LNCaP clone FGC (cell line): Measurements from ENCODE around the gene ZBTB48.

Experiments used
- DNase-seq: peaks from one replicate; pipeline ENCODE4 v3.0.0-alpha.2; 2011; ENCODE audit warnings: low read depth
- H3K4me3 ChIP-seq: 2 replicates; pipeline ENCODE4 v1.5.1; 2011; ENCODE audit warnings: mild to moderate bottlenecking, low read depth, low read length, control low read depth
- CTCF ChIP-seq: IDR thresholded peaks from 2 replicates; pipeline ENCODE4 v1.5.1; 2012; ENCODE audit warnings: mild to moderate bottlenecking; ENCODE audit not compliant: control insufficient read depth, insufficient read depth; ENCODE audit errors: extremely low read depth

ZBTB48 gene

GRCh38 chr1:6613361-6614018 lies 33.7 kb downstream of the ZBTB48 start, which contains the start of gene PHF13:
Gene PHF13, plus strand, starts transcription at chr1:6613731. Its CDS starts 336 bp downstream, at chr1:6614067.
- no peak for TF ChIP-seq CTCF
- H3K4me3 ChIP-seq: peak within 1 kb of the TSS; percentile 64
- DNase-seq: peak; percentile 95

- H3K4me3 ChIP-seq: peak overlapping the region; percentile 64
- no peak for DNase-seq
- TF ChIP-seq CTCF: no peak
Measured at GRCh38 chr1:6614019-6614928, 34.5 kb downstream of the ZBTB48 start.

- peak overlapping the region; percentile 64 for H3K4me3 ChIP-seq
- no peak for DNase-seq
- TF ChIP-seq CTCF: no peak
Measured at GRCh38 chr1:6614929-6615785, 35.4 kb downstream of the ZBTB48 start.

GRCh38 chr1:6619045-6619444 lies 39.3 kb downstream of the ZBTB48 start:
- no peak for TF ChIP-seq CTCF
- no peak overlapping the region for H3K4me3 ChIP-seq
- DNase-seq: no peak

- no peak for DNase-seq
- no peak for TF ChIP-seq CTCF
- no peak overlapping the region for H3K4me3 ChIP-seq
Measured at GRCh38 chr1:6621429-6622391, 41.9 kb downstream of the ZBTB48 start.
